HPDE6-E6E7 (cell line): ENCODE results near the gene SRPK2.
"Not testable (repeated sequence)": the region's sequence is repeated elsewhere in the genome, so short reads cannot be mapped to it uniquely, and the experiment has no call there.

Experiments used
- DNase-seq: peaks from one replicate; pipeline ENCODE4 v3.0.0; 2011; ENCODE audit warnings: missing footprints; ENCODE audit errors: extremely low spot score

The SRPK2 gene

DNA sequence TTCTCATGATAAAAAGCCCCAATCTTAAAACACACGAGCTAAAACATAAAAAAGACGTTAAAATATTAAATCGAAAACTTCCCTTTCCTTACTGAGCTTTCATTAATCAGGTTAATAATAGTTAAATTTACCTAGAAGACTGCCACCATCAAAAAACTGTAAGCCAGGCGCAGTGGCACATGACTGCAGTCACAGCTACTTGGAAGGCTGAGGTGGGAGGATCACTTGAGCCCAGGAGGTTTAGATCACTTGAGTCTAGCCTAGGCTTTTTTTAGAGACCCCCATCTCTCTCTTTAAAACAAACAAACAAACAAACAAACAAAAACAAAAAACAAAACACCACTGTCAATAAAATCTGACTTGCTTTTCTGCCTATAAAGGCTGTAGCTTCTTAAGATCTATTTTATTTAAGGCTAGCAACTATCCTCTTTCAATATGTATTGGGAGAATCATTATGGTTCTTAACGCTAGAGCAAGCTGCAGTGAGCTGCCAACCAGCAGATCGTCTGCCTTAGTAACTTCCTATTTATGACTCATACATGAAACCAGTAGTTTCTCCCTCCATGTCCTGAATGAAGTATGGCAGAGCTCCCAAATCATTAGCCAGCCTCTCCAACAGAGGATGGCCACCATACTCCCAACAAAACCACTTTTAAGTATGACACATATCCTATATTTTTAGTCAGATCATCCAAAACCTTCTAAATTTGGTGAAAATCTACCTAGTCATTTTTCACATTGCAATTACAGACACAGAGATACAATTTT, 163.7 kb downstream of the SRPK2 start:
- peak; percentile 66 for DNase-seq

DNA sequence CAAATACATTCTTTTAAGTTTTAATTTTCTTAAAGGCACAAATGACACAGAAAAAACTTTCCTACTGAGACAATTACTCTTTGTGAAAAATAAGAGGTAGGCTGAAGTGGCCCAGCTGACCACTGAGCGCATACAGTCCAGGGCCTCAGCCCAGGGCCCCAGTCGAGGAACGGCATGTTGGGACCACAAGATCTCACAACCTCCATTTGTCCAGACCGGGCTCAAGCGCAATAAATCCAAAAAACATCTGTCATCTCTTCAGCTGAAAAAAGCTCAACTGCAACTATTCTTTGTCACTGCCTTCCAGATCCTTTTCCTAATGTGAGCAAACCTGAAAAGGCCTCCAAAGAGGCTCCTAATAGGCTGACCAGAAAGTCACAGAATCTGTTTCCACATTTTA, 165.8 kb downstream of the SRPK2 start:
- no peak for DNase-seq

DNA sequence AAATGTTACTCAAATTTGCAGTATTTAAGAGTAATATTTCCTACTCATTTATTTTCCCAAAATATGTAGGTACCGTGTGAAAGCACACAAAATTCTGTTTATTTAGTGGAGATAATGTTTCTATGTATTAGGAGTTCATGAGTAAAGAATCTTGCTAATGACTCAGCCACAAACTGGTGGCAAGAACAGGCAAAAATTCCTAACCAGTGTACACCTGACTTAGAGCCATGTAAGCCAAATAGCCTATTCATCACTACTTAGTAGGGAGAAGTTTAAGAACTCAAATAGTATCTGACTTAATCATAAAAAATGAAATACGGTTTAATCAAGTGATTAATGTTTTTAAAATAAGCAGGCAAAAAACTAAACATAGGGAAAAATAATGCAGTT, 169.0 kb downstream of the SRPK2 start:
- DNase-seq: peak; percentile 53

DNA sequence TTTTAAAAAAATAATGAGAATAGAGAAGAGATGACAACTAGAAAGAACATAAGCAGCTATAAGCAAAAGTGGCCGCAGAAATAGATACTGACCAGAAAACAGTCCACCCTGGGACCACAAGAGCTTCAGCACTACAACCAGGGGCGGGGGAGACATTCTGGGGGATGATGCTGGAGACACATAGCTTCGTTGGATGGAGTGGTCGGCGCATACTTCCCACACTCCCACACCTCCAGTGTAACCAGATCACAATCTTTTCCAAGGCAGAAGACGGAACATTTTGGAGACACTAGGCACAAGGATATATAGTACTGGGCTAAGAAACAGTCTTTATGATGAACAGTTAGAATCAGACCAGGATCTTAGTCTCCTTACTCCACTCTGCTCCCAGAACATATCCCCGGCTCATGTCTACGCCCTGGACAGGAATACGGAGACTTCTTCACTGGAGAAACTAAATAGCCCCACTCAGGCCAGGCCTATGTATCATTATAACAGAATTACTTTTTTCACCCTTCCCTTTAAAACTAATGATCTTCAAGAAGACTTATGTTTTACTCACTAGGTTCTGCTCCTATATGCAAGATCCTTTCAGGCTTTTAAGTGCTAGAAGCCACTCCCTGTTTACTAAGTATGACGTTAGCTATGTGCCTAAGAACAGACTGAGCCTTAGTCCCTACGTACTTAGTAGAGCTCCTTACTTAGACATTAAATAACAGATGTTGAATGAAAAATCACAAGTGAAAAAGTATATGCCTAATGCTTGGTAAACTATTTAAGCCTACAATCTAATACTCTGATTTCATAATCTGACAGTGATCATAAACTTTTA, 169.6 kb downstream of the SRPK2 start:
- DNase-seq: peak; percentile 25

DNA sequence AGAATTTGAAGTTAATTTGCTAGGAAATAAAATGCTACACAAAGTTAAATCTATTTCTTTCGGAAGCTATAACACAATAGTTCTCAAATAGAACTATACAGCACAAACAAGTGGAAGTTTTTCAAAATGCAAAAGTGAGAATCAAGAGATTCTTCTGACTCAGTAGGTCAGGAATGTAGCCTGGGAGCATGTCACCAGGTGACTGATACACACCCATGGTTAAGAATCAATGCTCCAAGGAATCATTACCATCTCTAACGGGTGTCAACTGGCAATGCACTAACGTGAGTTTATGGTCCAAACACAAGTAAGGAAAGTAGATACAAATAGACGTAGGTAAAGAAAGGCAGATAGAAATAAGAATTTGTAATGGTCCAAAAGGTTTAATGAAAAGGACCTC, 170.5 kb downstream of the SRPK2 start:
- DNase-seq: peak; percentile 64

DNA sequence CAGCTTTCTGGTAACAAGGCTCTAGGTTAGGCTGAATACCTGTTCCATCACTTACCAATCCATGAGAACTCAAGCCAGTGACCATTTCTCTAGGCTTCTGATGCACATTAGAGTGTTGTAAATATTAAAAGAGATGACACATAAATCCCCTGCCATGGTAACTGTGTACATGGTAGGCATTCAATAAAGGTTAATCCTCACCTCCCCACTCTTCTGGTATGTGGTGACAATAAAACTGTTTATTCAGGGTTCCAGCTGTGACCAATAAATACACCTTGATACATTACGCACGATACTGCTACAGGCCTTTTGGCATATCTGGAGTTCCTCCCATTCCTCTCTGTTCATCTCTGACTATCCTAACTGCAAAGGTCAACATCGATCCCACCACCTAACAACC, 171.9 kb downstream of the SRPK2 start:
- DNase-seq: no peak

DNA sequence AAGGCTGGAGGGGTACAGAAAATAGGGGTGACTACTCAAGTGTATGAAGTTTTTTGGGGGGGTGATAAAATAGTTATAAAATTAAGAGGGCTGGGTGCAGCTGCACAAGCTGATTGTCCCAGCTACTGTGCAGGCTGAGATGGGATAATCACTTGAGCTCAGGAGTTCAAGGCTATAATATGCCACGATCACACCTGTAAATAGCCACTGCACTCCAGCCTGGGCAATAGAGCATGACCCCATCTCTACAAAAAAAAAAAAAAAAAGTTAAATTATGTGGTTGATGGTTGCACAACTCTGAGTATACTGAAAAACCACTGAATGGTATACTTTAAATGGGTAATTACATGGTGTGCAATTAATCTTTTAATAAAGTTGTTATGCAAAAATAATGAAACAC, 172.9 kb downstream of the SRPK2 start:
- DNase-seq: no peak

DNA sequence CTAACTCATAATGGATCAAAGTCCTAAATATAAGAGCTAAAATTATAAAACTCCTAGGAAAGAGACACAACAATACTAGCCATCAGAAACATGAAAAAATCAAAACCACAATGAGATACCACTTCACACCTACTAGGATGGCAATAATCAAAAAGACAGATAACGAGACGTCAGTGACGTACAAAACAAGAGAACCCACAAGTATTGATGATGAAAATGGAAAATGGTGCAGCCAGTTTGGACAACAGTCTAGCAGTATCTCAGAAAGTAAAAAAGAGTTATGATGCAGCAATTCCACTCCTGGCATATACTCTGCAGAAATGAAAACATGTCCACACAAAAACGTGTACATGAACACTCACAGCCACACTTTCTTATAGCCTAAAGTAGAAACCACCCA, 173.5 kb downstream of the SRPK2 start:
- DNase-seq: no peak

DNA sequence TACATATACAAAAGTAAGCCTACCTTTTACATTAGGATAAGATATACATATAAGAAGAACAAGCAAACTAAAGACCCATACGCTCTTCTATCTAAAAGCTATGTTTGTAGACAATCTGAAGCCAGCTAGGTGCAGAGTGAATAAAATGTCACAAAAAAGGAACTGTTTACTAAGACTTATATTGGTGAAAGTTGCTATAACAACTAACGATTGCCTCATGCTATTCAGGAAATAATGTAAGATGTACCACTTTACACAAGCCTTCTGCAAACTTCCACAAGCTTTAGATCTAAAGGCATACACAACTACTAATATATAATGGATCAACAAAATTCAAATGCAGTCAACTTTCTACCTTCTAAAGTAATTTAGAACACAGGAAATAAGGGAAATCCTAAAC, 175.1 kb downstream of the SRPK2 start:
- no peak for DNase-seq

DNA sequence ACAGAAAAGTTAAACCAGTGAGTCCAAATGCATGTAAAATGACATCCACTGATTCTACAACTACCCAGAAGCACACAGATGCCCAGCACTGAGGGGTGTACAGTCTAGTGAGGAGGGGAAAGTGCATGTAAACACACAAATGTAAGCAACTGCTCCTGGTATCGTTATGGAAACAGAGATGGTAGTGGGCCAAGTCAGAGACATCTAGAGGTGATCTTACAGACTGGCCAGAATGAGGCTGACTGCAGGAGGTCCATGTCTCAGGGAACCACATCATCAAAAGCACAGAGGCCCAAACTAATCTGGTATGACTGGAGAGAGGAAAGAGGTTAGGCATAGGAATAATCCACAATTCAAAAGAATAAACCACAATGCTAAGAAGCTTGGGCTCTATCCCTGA, 176.5 kb downstream of the SRPK2 start:
- no peak for DNase-seq

DNA sequence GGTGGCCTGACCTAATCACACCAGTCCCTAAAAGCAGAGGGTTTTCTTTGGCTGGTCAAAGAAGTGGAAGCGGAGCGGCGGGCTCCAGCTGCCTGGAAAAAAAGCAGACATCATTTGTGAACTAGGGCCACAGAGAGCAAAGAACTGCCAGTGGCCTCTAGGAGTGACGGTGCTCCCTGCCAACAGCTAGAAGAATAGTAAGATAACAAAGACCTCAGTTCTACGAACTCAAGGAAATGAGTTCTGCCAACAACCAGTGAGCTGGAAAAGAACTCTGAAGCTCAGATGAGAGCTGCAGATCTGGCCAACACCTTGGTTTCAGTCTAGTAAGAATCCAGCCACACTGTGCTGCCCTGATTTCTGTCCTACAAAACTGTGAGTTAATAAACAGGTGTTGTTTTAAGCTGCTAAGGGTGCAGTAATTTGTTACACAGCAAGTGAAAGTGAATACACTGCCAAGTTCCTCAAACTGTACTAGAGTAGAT, 178.0 kb downstream of the SRPK2 start:
- no peak for DNase-seq

DNA sequence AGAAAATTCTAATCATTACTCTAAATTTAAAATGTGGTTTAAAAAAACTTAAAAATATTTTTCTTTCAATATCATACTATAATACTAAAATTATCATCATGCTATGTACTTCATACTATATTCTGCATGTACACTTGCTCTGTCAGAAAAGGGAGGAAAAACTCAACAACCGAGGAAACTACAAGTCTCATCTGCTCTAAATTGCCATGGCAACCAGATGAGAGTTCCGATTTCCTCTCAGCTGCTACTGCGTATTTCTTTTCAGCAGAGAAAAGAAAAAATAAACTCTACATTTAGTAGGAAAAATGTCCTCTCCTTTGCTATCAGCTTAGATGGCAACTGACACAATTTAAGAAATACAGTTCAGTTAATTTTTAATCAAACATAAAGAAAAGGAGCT, 178.9 kb downstream of the SRPK2 start:
- no peak for DNase-seq

DNA sequence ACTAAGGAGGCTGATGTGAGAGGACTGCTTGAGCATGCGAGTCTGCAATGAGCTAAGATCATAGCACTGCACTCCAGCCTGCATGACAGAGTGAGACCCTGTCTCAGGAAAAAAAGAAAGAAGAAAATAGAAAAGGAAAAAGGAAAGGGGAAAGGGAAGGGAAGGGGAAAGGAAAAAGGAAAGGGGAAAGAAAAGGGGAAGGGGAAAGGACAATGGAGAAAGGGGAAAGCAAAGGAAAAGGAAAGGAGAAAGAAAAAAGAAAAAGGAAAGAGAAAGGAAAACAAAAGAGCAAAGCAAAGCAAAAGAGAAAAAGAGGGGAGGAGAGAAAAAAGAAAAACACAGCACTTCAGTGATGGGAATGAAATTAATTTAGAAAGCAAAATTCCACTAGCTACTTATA, 179.3 kb downstream of the SRPK2 start:
- no peak for DNase-seq

DNA sequence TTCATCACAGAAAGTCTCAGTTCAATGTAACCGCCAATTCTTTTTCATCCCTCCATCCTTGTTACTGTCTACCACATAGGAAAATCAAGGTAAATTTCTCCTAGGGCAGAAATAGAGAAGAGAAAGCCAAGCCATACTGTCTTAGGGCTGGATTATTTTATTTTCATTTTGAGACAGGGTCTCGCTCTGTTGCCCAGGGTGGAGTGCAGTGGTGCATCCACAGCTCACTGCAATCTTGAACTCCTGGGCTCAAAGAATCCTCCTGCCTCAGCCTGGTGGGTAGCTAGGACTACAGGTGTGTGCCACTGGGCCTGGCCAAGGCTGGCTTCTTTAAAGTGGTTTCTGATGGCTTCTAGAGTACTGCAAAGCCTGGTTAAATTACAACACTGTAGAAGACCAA, 181.7 kb downstream of the SRPK2 start:
- DNase-seq: no peak

DNA sequence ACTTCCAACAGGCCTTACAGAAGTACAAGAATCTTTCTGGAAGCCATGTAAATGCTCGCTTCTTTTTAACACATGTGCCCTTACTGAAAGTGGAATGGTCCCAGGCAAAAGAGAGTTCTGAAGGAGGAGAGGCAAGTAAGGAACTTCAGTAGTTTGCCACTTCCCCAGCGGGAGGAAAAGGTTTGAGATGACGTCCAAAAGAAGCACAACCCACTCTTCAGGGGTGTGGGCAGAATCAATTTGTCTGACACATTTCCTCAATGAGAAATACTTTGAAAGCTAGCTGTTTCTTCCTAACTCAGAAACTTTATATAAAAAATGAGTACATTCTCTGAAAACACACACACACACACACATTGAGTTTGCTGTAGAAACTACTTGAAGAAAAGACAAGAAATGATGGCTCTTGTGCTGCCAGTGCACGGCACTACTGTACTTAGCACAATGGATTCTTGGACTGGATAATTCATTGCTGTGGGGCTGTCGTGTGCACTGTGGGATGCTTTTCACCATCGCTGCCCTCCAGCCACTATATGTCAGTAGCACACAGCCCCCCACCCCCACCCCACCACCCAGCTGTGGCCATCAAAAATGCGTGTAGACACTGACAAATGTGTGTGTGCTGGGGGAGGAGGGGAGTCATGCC, 183.0 kb downstream of the SRPK2 start:
- DNase-seq: no peak

DNA sequence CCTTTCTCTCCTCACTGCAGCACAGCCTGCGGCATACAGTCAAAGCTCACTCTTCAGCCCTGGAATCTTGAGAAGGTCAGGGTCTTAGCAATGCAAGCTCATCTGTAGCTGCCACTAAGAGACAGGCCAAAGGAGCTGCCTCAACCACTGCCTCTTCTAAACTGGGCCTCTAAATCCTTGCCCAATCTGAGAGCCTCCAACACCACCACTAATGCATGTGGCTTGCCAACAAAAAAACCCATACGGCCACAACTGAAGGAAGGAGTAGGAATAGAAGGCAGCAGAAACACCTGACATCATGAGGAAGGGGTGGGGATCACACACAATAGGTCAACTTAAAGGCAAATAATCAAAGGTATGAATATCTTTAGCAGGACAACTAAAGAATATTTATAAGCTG, 183.8 kb downstream of the SRPK2 start:
- DNase-seq: no peak

DNA sequence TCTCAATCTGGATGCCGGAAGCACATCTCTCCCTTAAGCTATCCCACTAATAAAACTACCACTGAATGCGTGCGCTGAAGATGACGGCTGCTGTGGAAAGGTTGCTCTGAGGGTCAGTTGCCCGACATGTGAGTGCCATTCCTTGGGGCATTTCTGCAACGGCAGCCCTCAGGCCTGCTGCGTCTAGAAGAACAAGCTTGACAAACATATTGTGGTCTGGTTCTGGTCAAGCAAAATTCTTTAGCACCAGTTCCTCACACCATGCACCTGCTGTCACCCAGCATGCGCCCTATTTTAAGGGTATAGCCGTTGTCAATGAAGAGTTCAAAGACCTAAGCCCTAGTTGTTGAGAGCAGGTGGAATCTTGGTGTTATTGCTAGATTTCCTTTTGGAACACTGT, 184.2 kb downstream of the SRPK2 start:
- no peak for DNase-seq

DNA sequence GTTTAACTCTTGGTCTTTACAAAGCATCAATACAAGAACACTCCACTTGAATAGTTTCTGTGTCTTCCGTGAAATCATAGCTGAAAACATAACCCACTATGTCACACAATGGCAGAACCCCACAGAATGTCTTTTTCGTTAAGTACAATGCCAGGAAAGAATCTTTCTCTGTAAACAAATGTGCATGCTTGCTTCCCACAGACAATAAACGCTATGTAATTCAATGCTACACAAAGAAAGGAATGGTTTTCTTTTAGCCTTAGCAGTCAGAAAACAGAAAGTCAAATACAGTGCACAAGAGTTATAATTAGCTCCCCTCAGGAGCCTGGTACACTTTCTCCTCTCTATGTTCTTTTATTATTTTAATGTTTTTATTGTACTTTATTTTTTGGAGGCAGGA, 186.1 kb downstream of the SRPK2 start:
- DNase-seq: no peak

DNA sequence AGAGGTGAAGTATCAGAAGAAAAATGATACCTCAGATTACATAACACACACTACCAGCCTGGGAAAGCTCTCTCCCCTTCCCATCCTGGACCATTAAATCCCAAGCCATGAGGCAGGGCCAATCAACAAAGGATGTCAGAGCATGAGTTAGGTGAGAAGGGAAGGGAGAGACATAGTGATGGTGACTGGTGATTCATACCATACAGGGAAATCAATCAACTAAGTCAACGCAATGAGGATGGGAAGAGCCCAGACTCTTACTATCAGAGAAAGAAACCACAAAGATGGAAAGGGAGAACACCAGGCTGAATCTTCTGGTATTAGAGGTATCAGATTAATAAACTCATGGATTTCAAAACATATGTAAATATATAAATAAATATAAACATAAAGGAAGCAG, 189.3 kb downstream of the SRPK2 start:
- DNase-seq: no peak

DNA sequence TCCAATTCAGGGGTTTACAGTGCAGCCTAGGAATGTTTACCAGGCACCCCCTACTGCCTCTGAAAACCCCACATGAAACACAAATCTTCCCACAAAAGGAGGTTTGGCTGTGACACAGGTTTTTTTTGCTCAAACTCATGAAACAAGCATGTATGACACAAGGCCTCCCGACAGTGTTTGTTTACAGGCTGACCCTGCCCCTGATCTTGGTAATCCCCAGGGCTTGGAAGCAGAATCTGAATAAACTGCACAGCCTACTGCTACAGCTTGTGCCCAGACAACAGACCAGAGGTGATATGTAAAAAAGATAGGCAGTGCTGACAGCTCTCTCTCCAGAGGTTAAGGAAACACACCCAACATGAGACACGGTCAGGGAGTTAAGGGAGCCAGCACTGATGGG, 190.5 kb downstream of the SRPK2 start:
- DNase-seq: no peak

DNA sequence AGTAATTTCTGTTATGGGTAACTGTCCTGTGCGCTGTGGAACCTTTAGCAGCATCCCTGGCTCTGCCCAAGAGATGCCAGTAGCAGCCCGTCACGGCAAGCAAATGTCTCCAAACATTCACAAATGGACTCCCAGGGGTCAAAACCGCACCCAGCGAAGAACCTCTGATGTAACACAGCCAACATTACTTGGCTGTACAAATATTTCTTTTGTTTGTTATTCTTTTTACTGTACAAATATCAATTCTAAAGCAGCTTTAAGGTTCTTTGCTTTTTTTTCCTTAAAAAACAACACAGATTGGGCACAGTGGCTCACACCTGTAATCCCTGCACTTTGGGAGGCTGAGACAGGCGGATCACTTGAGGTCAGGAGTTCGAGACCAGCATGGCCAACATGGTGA, 192.2 kb downstream of the SRPK2 start:
- DNase-seq: no peak

DNA sequence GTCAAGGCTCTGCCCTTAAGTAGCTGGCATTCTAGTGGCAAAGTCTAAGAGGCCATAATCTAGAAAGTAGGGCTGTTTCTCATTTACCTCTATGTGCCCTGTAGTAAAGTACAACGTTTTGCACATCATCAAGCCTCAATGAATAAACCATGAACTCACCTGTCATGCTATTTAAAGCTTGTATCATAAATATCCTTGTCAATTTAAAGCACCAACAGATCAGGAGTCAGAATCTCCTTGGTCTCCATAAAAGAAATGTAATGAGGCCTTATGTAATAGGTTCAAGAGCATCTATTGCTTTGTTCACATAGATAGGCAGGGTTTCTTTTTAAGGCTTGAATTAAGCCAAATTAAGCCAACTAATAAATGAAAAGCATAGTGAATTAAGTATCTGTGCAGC, 192.8 kb downstream of the SRPK2 start:
- DNase-seq: no peak

DNA sequence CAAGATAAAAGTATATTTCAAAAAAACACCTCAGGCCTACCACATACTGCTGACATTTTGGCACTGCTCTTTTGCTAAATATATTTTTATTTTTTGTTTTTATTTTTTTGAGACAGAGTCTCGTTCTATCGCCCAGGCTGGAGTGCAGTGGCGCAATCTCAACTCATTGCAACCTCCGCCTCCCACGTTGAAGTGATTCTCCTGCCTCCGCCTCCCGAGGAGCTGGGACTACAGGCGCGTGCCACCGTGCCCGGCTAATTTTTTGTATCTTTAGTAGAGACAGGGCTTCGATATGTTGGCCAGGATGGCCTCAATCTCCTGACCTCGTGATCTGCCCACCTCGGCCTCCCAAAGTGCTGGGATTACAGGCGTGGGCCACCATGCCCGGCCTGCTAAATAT, 193.8 kb downstream of the SRPK2 start:
- DNase-seq: not testable (repeated sequence)
